OCI-LY1 (cell line): ENCODE measurements around the gene C19orf33.

Experiments used
- CTCF ChIP-seq: fragments of 200-600 bp; sonication (generic), shearing (Covaris generic); IDR thresholded peaks from 2 replicates; pipeline ENCODE4 v1.5.1; 2017; ENCODE audit warnings: mild to moderate bottlenecking, antibody characterized with exemption, low read length, moderate library complexity, mixed read lengths
- EZH2 ChIP-seq: fragments of 200-600 bp; sonication (generic), shearing (Covaris generic); IDR thresholded peaks from 2 replicates; pipeline ENCODE4 v1.8.0; 2017; ENCODE audit warnings: borderline replicate concordance, mixed run types, mild to moderate bottlenecking, antibody characterized with exemption, low read length, moderate library complexity, mixed read lengths

- TF ChIP-seq CTCF (no peak), EZH2 (no peak)
These were observed 46.8 kb downstream of the C19orf33 start for GRCh38 chr19:38350883-38351282.
